ENCODE results near the gene NDST1. TPM values are rescaled to one million over a fixed set of nuclear protein-coding genes. Genes with fewer than 3 reads are reported as not detected.

NDST1 gene
- polyA plus RNA-seq, 4 donors: 7.4 to 44.5 (median 21.0) TPM

DNA sequence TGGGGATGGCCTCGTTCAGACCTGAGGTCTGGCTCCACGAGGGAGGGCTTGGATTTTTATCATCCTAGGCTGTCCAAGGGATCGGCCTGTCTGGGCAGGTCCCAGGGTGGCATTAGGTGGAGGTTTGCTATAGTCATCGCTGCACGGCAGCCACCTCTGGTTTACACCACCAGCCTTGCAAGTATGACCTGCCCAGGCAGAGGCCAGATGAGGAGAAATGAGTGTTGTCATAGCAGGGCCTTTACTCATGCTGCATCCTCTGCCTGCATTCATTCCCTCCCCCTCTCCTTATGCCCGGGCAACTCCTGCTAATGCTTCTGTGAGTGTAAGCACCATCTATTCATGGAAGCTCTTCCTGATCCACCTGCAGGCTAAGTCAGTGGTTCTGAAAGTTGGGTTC is 15.3 kb upstream of the NDST1 start:
- H3K27ac ChIP-seq (ENCODE audit: low read depth in 1 of 3, low read length in 2 of 3): peak overlapping the region in 1 of 3 donors; percentile 6
- no peaks in the 10 kb centered on the region for H3K9me3 ChIP-seq (ENCODE audit: control insufficient read depth in 2 of 2, insufficient read depth in 1 of 2, low read depth in 1 of 2, low read length in 1 of 2)
- no peaks in the 10 kb centered on the region for H3K27me3 ChIP-seq (ENCODE audit: control insufficient read depth in 3 of 3, insufficient read depth in 3 of 3, low read length in 3 of 3)
- peaks cover 0 to 53% (median 6%) of the 10 kb centered on the region in 3 donors for H3K4me1 ChIP-seq (ENCODE audit: control insufficient read depth in 3 of 3, insufficient read depth in 2 of 3, low read depth in 1 of 3, low read length in 2 of 3)
- no peak overlapping the region for H3K4me3 ChIP-seq (ENCODE audit: low read depth in 1 of 3, low read length in 3 of 3)
- 78 to 85% (median 85%) methylated on average over 6 of the region's 6 CpGs for WGBS, 3 donors
- H3K36me3 ChIP-seq (ENCODE audit: control insufficient read depth in 3 of 3, insufficient read depth in 2 of 3, low read depth in 1 of 3, low read length in 3 of 3): peaks cover 0 to 66% (median 0%) of the 10 kb centered on the region in 3 donors
- DNase-seq (no peak), FAIRE-seq (no peak)

DNA sequence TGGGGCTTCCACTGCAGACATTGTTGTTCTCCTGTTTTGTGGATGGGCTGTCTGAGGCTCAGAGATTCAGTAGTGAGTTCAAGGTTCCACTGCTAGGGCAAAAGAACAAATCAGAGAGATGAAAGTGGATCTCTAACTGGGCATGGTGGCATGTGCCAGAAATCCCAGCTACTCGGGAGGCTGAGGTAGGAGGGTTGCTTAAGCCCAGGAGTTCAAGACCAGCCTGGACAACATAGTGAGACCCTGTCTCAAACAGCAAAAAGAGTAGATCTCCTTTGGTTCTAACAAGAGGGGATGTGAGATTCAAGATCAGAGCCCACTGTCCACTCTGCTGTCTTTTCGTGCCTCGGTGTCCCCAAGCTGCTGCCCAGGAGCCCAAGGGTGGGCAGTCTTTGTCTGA is 11.8 kb upstream of the NDST1 start:
- no peaks in the 10 kb centered on the region for H3K27me3 ChIP-seq (ENCODE audit: control insufficient read depth in 3 of 3, insufficient read depth in 3 of 3, low read length in 3 of 3)
- FAIRE-seq (no peak), DNase-seq (no peak)
- peak overlapping the region in 1 of 3 donors; percentile 33 for H3K27ac ChIP-seq (ENCODE audit: low read depth in 1 of 3, low read length in 2 of 3)
- H3K9me3 ChIP-seq (ENCODE audit: control insufficient read depth in 2 of 2, insufficient read depth in 1 of 2, low read depth in 1 of 2, low read length in 1 of 2): no peaks in the 10 kb centered on the region
- WGBS, 3 donors: 81 to 90% (median 84%) methylated on average over 3 of the region's 3 CpGs
- H3K36me3 ChIP-seq (ENCODE audit: control insufficient read depth in 3 of 3, insufficient read depth in 2 of 3, low read depth in 1 of 3, low read length in 3 of 3): peaks cover 0 to 70% (median 0%) of the 10 kb centered on the region in 3 donors
- no peak overlapping the region for H3K4me3 ChIP-seq (ENCODE audit: low read depth in 1 of 3, low read length in 3 of 3)
- peaks cover 6 to 41% (median 12%) of the 10 kb centered on the region in 3 donors for H3K4me1 ChIP-seq (ENCODE audit: control insufficient read depth in 3 of 3, insufficient read depth in 2 of 3, low read depth in 1 of 3, low read length in 2 of 3)

DNA sequence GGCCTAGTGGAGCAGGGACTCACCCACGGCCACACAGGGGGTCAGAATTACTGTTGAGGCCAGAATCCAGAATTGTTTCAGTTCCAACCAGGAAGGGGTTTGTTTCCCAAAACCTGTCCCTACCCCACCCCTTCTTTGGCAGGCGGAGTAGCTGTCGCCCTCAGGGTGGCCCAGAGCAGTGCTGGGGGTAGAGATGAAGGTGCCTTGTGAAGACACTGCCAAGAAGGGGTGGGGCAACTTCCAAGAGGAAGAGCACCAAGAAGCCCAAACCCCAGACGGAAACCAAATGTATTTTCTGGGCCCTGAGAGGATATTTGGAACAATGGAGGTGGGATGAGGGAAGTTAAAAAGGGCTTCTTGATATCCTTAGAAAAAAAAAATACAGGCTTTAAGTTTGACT is 11.4 kb upstream of the NDST1 start:
- WGBS, 3 donors: 73 to 89% (median 86%) methylated on average over 4 of the region's 4 CpGs
- H3K4me1 ChIP-seq (ENCODE audit: control insufficient read depth in 3 of 3, insufficient read depth in 2 of 3, low read depth in 1 of 3, low read length in 2 of 3): peaks cover 6 to 39% (median 12%) of the 10 kb centered on the region in 3 donors
- FAIRE-seq (no peak), DNase-seq (no peak)
- H3K9me3 ChIP-seq (ENCODE audit: control insufficient read depth in 2 of 2, insufficient read depth in 1 of 2, low read depth in 1 of 2, low read length in 1 of 2): no peaks in the 10 kb centered on the region
- H3K36me3 ChIP-seq (ENCODE audit: control insufficient read depth in 3 of 3, insufficient read depth in 2 of 3, low read depth in 1 of 3, low read length in 3 of 3): peaks cover 0 to 73% (median 0%) of the 10 kb centered on the region in 3 donors
- H3K27ac ChIP-seq (ENCODE audit: low read depth in 1 of 3, low read length in 2 of 3): peak overlapping the region in 1 of 3 donors; percentile 33
- no peak overlapping the region for H3K4me3 ChIP-seq (ENCODE audit: low read depth in 1 of 3, low read length in 3 of 3)
- no peaks in the 10 kb centered on the region for H3K27me3 ChIP-seq (ENCODE audit: control insufficient read depth in 3 of 3, insufficient read depth in 3 of 3, low read length in 3 of 3)

DNA sequence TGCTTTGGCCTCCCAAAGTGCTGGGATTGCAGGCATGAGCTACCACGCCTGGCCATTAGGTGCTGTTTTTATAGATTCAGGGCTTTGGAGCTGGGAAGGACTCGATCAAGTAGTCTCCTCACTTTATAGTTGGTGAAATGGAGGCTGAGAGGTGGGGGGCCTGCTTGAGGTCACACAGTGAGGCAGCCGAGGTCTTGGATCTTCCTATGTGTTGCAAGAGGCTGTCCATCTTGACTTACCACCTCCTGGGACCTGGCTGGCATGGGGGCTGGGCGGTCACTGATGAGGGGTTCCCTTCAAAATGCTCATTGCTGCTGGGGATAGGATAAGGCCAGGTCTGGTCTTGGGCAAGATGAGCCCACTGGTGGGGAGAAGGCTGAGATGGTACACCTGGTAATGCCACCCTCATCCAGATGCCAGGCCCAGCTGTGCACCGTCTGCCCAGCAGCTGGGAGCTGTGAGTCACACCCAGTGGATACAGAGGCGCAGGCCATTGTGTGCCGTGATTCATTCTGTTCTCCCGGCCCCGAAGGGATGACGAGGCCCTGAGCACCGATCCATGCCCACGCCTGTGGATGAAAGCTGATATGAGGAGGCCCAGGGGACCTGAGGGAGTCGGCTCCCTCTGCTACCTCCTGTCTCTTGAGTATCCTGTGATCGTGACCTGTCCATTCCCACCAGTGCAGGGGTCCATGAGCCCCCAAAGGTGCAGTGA is 10.5 kb upstream of the NDST1 start:
- 54 to 62% (median 59%) methylated on average over 14 of the region's 14 CpGs for WGBS, 3 donors
- Histone ChIP-seq H3K27ac (ENCODE audit: low read depth in 1 of 3, low read length in 2 of 3) (peak overlapping the region; percentile 21 to 45 (median 42)), H3K9me3 (ENCODE audit: control insufficient read depth in 2 of 2, insufficient read depth in 1 of 2, low read depth in 1 of 2, low read length in 1 of 2) (no peaks in the 10 kb centered on the region), H3K36me3 (ENCODE audit: control insufficient read depth in 3 of 3, insufficient read depth in 2 of 3, low read depth in 1 of 3, low read length in 3 of 3) (peaks cover 0 to 74% (median 0%) of the 10 kb centered on the region in 3 donors), H3K4me3 (ENCODE audit: low read depth in 1 of 3, low read length in 3 of 3) (no peak overlapping the region), H3K4me1 (ENCODE audit: control insufficient read depth in 3 of 3, insufficient read depth in 2 of 3, low read depth in 1 of 3, low read length in 2 of 3) (peaks cover 6 to 35% (median 17%) of the 10 kb centered on the region in 3 donors), H3K27me3 (ENCODE audit: control insufficient read depth in 3 of 3, insufficient read depth in 3 of 3, low read length in 3 of 3) (no peaks in the 10 kb centered on the region)
- no peak for FAIRE-seq
- DNase-seq: peak; percentile 67

DNA sequence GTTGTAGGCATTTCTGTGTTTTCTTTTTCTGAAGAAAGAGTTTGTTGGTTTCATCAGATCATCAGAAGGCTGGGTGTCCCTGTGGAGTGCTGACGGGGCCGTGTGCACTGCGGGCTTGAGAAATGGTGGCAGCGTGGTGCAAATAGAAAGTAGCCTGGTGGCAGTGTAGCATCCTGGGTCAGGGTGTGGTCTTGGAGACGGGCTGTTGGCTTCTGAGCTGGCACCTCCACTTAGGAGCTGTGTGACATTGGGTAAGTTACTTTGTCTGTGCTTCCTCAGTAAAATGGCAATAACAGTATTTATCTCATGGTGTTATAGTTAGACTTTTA is 10.0 kb upstream of the NDST1 start:
- Histone ChIP-seq H3K27me3 (ENCODE audit: control insufficient read depth in 3 of 3, insufficient read depth in 3 of 3, low read length in 3 of 3) (no peaks in the 10 kb centered on the region), H3K9me3 (ENCODE audit: control insufficient read depth in 2 of 2, insufficient read depth in 1 of 2, low read depth in 1 of 2, low read length in 1 of 2) (no peaks in the 10 kb centered on the region), H3K36me3 (ENCODE audit: control insufficient read depth in 3 of 3, insufficient read depth in 2 of 3, low read depth in 1 of 3, low read length in 3 of 3) (peaks cover 0 to 70% (median 0%) of the 10 kb centered on the region in 3 donors), H3K4me1 (ENCODE audit: control insufficient read depth in 3 of 3, insufficient read depth in 2 of 3, low read depth in 1 of 3, low read length in 2 of 3) (peaks cover 6 to 35% (median 17%) of the 10 kb centered on the region in 3 donors), H3K27ac (ENCODE audit: low read depth in 1 of 3, low read length in 2 of 3) (peak overlapping the region; percentile 21 to 45 (median 34)), H3K4me3 (ENCODE audit: low read depth in 1 of 3, low read length in 3 of 3) (no peak overlapping the region)
- 83 to 90% (median 84%) methylated on average over 5 of the region's 5 CpGs for whole genome bisulfite sequencing, 3 donors
- DNase-seq (no peak), FAIRE-seq (no peak)

DNA sequence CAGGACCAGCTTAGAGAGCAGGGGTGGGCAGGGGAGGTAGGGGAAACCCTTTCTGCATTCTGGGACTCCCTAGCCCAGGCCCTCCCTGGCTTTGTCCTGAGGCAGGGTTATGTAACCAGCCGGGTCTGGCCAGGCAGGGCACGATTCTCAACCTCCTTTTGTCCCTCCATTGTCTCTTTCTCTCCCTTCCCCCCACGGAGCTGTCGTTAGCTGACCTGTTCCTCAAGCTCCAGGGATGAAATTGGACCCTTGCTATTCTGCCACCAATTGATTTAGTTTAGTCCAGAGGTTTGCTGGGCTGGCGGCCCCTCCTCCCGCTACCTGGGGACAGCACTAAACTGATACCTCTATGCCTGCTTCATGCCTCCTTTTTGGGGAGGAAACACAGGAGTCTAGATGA is 9.4 kb upstream of the NDST1 start:
- WGBS, 3 donors: 71 to 82% (median 79%) methylated on average over 6 of the region's 6 CpGs

DNA sequence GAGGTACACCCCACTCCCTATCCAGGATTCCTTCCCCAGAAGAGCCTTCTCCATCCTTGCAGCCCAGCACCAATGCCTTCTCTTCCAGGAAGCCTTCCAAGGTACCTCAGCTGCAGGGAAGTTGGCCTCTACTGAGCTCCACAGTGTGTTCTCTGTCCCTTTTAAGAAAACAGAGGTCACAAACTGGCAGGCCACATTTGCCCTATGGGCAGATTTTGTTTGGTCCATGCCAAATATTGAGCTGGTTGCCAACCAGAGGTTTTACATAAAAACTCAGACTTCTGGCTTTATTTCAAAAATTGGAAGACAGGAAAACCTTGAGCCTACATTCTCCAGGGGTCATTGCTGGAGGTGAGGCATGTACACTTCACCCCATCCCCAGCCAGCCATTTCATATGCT is 9.0 kb upstream of the NDST1 start:
- Histone ChIP-seq H3K9me3 (ENCODE audit: control insufficient read depth in 2 of 2, insufficient read depth in 1 of 2, low read depth in 1 of 2, low read length in 1 of 2) (no peaks in the 10 kb centered on the region), H3K4me3 (ENCODE audit: low read depth in 1 of 3, low read length in 3 of 3) (no peak overlapping the region), H3K27ac (ENCODE audit: low read depth in 1 of 3, low read length in 2 of 3) (peak overlapping the region in 2 of 3 donors; percentile 2 to 3), H3K4me1 (ENCODE audit: control insufficient read depth in 3 of 3, insufficient read depth in 2 of 3, low read depth in 1 of 3, low read length in 2 of 3) (peaks cover 11 to 39% (median 20%) of the 10 kb centered on the region in 3 donors), H3K36me3 (ENCODE audit: control insufficient read depth in 3 of 3, insufficient read depth in 2 of 3, low read depth in 1 of 3, low read length in 3 of 3) (peaks cover 0 to 72% (median 0%) of the 10 kb centered on the region in 3 donors), H3K27me3 (ENCODE audit: control insufficient read depth in 3 of 3, insufficient read depth in 3 of 3, low read length in 3 of 3) (no peaks in the 10 kb centered on the region)
- DNase-seq (no peak), FAIRE-seq (no peak)

More for the DNA sequence above, 9.4 kb upstream of the NDST1 start:
- DNase-seq (no peak), FAIRE-seq (no peak)
- H3K4me1 ChIP-seq (ENCODE audit: control insufficient read depth in 3 of 3, insufficient read depth in 2 of 3, low read depth in 1 of 3, low read length in 2 of 3): peaks cover 6 to 36% (median 17%) of the 10 kb centered on the region in 3 donors
- no peaks in the 10 kb centered on the region for H3K9me3 ChIP-seq (ENCODE audit: control insufficient read depth in 2 of 2, insufficient read depth in 1 of 2, low read depth in 1 of 2, low read length in 1 of 2)
- H3K27ac ChIP-seq (ENCODE audit: low read depth in 1 of 3, low read length in 2 of 3): peak overlapping the region in 1 of 3 donors; percentile 34
- peaks cover 0 to 70% (median 0%) of the 10 kb centered on the region in 3 donors for H3K36me3 ChIP-seq (ENCODE audit: control insufficient read depth in 3 of 3, insufficient read depth in 2 of 3, low read depth in 1 of 3, low read length in 3 of 3)
- H3K27me3 ChIP-seq (ENCODE audit: control insufficient read depth in 3 of 3, insufficient read depth in 3 of 3, low read length in 3 of 3): no peaks in the 10 kb centered on the region
- no peak overlapping the region for H3K4me3 ChIP-seq (ENCODE audit: low read depth in 1 of 3, low read length in 3 of 3)

DNA sequence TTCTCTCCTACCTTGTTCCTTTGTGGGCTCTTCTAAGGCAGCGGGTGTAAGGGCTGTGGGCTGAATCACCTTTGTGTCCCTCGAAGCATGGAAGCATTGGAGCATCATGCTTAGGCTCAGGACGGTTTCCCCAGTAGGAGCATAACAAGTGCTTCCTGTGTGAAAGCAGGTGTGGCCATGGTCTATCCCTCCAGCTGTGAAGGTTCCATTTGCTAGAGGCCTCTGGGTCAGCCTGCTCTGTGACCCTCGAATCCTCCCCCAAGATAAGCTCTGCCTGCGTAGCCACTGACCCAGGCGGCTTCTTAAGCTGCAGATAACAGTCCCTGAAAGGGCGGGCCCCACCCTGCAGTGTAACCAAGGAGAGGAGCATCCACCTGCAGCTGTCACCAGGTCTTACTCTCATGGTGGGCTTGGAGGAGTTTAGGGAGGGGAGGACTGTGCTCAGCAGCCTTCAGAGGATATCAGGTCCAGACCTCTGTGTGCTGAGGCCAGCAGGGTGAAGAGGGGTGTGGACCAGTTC is 8.4 kb upstream of the NDST1 start:
- 49 to 69% (median 57%) methylated on average over 7 of the region's 7 CpGs for WGBS, 3 donors
- Histone ChIP-seq H3K36me3 (ENCODE audit: control insufficient read depth in 3 of 3, insufficient read depth in 2 of 3, low read depth in 1 of 3, low read length in 3 of 3) (peaks cover 0 to 77% (median 0%) of the 10 kb centered on the region in 3 donors), H3K27ac (ENCODE audit: low read depth in 1 of 3, low read length in 2 of 3) (peak overlapping the region in 2 of 3 donors; percentile 2 to 3), H3K9me3 (ENCODE audit: control insufficient read depth in 2 of 2, insufficient read depth in 1 of 2, low read depth in 1 of 2, low read length in 1 of 2) (no peaks in the 10 kb centered on the region), H3K27me3 (ENCODE audit: control insufficient read depth in 3 of 3, insufficient read depth in 3 of 3, low read length in 3 of 3) (no peaks in the 10 kb centered on the region), H3K4me1 (ENCODE audit: control insufficient read depth in 3 of 3, insufficient read depth in 2 of 3, low read depth in 1 of 3, low read length in 2 of 3) (peaks cover 12 to 39% (median 24%) of the 10 kb centered on the region in 3 donors), H3K4me3 (ENCODE audit: low read depth in 1 of 3, low read length in 3 of 3) (no peak overlapping the region)
- FAIRE-seq (no peak), DNase-seq (no peak)
